ENCODE measurements around the gene CPXM2.

The CPXM2 gene

GRCh38 chr10:123796736-123797135 lies 94.9 kb downstream of the CPXM2 start:
- FAIRE-seq: no peak

DNA sequence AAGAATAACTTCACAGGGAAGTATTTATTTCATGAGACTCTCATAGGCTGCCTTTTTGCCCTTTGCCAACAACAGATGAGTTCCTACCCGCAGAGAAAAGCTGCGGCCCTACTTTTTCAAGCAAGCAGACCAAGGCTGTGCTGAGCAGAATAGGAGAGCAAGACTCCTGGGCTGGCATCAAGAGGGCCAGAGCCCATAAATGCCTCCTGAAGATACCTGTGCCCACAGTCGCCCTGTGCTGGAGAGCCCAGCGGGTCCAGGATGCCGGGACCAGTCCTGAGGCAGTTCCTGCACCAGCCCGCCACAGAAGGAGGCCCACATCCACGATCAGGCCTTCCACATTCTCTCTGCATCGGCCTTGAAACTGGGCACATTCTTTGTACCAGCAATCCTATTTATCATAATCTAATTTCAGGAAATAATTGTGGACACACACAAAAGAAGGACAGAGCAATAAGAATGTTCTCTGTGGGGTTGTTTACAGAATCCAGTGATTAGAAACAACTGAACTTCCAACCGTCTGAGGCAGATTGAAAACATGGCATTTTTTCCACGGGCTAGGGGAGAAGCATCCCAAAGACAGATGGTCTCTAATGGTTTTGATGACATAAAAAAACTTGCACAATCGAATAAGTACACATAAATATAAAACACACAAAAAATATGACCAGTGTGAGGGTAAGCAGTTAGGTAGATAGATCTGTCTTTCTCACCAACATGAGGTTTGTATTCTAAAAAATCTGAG lies 95.6 kb downstream of the CPXM2 start:
- FAIRE-seq: no peak

DNA sequence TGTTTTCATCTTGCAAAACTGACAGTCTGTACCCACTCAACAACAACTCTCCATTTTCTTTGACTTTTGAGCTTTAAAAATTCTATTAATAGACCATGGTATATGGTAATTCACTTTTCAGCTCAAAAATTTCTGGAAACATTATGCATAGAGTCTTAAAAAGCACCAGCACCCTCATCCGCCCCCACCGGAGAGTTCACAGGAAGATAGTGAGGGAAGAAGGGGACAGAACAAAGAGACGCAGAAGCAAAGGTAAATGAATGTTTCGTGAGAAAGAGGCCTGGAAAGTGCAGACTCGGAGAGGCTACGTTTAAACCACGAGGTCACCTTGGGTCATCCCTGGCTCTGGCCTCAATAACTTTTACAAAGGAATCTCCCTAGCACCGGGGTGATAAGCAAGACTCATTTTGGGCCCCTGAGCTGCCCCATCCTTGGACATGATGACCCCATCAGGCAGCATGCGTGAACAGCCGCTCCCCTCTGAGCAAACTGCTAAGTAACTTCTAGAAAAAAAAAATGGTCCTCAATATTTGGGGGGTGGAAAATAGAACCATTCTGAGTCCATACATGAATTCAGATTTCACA lies 96.3 kb downstream of the CPXM2 start:
- no peak for FAIRE-seq

- FAIRE-seq: no peak
Observed at GRCh38 chr10:123792248-123792978, 99.2 kb downstream of the CPXM2 start.

DNA sequence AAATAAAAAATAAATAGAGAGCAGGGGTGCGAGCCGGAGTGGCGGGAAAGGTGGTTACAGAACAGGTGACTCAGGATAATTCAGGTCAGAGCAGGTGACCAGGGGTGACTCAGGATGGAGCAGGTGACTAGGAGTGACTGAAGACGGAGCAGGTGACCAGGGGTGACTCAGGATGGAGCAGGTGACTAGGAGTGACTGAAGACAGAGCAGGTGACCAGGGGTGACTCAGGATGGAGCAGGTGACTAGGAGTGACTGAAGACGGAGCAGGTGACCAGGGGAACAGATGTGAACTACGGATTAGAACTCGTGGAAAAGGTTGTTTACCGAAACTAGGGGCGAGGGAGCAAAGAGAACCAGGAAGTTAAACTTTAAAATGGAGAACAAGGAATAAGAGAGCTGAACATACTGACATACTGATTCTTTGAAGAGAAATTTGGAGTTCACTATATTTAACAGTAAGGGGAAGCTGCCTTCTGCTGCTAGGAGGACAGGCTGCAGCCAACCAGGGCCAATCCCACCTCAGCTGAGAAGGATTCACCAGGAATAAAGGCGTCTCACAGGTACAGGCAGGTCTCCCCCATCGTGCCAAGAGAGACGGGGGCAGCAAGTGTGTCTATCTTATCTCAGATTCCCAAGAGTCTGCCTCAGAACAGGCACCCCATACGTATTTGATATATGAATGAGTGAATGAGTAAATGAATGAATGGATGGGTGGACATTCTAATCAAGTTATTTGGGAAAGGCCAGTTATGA lies 101.3 kb downstream of the CPXM2 start:
- FAIRE-seq: no peak

DNA sequence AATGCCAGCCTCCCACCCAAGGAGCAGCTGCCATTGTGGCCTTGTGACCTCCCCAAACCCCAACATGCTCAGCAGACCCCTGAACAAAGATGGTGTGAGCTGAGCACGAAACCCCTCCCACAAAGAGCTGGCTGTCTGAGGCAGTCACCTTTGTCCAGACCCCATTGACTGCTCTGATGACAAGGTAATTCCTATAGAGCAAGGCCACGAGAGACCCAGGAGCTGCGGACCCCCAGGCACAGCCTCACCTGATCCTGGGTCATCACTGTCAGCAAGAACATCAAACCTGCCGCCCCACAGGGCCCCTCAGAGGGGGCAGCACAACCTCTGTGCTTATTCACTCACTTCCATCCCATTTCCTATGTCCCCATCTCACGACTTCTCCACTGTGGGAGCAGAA lies 102.6 kb downstream of the CPXM2 start:
- FAIRE-seq: no peak

DNA sequence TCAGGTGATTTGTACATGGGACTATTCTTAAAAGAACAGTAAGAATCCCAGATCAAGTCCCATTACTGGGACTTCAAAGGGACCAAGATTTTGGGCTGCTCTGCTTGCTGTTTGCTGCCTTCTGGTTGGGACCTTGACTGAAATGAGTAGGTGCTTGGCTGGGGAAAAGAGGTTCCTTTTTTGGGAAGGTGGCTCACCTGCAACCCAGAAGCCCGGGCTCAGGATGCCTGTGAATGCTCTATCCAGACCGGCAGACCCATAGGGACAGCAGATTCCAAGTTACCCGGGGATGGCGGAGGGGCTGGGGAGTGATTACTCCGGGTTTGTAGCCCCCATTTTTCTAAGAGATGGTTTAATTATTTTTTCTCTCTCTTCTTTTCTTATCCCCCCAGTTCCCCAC lies 104.0 kb downstream of the CPXM2 start:
- no peak for FAIRE-seq

- no peak for FAIRE-seq
Observed at GRCh38 chr10:123786896-123787295, 104.7 kb downstream of the CPXM2 start.

- FAIRE-seq: no peak
Observed at GRCh38 chr10:123786306-123786705, 105.3 kb downstream of the CPXM2 start.

GRCh38 chr10:123784646-123785045 lies 107.0 kb downstream of the CPXM2 start:
- no peak for FAIRE-seq

DNA sequence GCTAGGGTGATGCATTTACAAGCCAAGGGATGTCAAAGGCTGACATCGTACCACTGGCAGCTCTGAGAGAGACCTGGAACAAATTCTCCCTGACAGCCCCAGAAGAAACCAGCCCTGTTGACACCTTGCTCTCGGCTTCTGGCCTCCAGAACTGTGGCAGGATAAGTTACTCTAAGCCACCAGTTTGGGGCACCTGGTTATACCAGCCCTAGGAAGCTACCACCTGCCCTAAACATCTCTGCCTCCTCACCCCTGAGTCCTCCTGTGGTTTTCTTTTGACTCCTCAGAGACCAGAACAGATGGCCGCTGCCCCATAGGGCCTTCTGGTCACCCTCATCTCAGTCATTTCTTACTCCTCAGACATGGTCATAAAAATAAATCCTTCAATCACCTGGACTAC lies 107.4 kb downstream of the CPXM2 start:
- FAIRE-seq: no peak

DNA sequence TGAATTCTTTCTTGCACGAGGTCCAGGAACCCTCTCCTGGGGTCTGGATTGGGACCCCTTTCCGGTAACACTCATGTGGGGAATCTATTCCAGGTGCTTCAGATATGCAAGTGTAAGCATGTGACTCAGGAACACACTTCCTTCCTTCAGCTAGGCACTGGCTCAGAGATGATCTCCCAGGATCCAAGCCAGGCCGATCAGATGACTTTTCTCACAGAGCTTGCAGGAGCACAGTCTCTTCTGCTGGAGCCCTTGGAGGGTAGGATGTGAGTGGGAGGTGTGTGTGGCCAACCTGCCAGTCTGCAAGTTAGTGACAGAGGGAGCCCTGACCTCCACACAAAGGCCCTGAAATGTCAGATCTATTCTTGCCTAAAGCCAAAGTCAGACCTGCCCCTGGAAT lies 108.3 kb downstream of the CPXM2 start:
- FAIRE-seq: no peak

DNA sequence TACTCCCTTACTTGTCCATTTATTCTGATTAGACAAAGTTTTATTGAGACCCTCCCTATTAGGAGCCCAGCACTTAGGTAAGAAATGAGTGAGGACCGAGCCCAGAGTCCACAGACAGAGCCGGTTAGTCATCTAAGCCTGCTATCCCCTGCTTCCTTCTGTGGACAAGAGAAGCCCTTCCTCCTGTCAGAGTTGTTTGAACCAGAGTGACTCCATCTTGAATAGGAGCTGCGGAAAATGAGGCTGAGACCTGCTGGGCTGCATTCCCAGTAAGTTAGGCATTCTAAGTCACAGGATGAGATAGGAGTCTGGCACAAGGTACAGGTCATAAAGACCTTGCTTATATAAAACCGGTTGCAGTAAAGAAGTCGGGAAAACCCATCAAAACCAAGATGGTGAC lies 109.1 kb downstream of the CPXM2 start:
- no peak for FAIRE-seq

- FAIRE-seq: no peak
Observed at GRCh38 chr10:123781956-123782500, 109.6 kb downstream of the CPXM2 start.

DNA sequence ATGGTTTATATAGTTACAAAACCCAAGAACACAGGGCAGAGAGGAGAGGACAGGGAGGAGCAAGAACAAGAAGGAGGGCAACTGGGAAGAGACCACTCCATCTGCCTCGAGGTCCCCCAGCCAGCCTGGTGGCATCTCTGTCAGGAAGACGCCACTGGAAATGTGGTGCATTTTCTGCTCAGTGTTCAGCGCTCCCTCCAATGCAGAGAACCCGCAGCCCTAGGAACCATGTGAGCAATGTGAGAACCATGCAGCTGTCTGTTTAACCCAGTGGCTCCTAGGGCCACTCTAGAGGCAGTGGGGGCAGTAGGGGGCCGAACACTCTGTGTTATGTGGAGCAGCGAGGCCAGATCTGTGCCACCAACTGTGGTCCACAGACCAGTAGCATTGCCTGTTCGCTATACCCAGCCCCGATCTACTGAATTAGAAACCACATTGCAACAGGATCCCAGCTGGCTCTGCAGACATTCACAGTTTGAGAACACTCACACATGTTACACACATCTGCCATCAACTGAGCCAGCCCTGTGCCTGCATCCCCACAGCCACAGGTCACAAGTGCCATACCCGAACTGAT lies 110.2 kb downstream of the CPXM2 start:
- no peak for FAIRE-seq

- FAIRE-seq: no peak
Observed at GRCh38 chr10:123778719-123779517, 112.7 kb downstream of the CPXM2 start.

- no peak for FAIRE-seq
Observed at GRCh38 chr10:123777881-123778280, 113.7 kb downstream of the CPXM2 start.

- FAIRE-seq: no peak
Observed at GRCh38 chr10:123774132-123774742, 117.4 kb downstream of the CPXM2 start.

GRCh38 chr10:123772645-123773508 lies 118.7 kb downstream of the CPXM2 start:
- FAIRE-seq: no peak
